AG09309 (cell line): ENCODE results near the gene PCED1B.
"Not testable (repeated sequence)": the region's sequence is repeated elsewhere in the genome, so short reads cannot be mapped to it uniquely, and the experiment has no call there.

Experiments used
- DNase-seq: peaks from one replicate; pipeline ENCODE4 v3.0.0-alpha.2; 2010; ENCODE audit warnings: low read depth
- H3K4me3 ChIP-seq: 2 replicates; pipeline ENCODE4 v1.5.1; 2011; ENCODE audit warnings: mild to moderate bottlenecking, low read depth, low read length, moderate library complexity; ENCODE audit not compliant: control insufficient read depth
- TF ChIP-seq, protein P1 (sequence below): IDR thresholded peaks from 2 replicates; pipeline ENCODE4 v1.5.1; 2011; ENCODE audit warnings: mild to moderate bottlenecking, low read depth, low read length, inconsistent platforms; ENCODE audit not compliant: insufficient read depth, control insufficient read depth; ENCODE audit errors: missing control alignments

Gene PCED1B

DNA sequence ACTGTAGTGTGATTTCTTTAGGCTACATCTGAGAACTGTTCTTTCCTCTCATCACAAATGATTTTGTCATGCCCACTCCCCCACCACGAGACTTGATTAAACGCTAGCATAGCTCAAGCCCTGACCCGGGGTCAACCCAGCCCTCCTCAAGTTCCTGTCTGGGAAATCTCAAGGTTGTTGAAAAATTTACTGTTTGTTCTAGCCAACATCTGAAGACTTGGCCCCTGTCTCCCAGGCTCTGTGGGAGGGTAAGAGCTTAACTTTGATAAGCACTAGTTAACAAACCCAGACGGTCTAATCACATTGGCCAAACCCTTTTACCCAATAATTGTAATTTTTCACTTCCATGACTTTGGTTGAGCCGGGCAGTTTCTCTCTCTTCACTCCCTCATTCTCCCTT lies 86.5 kb downstream of the PCED1B start:
- no peak overlapping the region for H3K4me3 ChIP-seq
- TF ChIP-seq, protein P1, sequence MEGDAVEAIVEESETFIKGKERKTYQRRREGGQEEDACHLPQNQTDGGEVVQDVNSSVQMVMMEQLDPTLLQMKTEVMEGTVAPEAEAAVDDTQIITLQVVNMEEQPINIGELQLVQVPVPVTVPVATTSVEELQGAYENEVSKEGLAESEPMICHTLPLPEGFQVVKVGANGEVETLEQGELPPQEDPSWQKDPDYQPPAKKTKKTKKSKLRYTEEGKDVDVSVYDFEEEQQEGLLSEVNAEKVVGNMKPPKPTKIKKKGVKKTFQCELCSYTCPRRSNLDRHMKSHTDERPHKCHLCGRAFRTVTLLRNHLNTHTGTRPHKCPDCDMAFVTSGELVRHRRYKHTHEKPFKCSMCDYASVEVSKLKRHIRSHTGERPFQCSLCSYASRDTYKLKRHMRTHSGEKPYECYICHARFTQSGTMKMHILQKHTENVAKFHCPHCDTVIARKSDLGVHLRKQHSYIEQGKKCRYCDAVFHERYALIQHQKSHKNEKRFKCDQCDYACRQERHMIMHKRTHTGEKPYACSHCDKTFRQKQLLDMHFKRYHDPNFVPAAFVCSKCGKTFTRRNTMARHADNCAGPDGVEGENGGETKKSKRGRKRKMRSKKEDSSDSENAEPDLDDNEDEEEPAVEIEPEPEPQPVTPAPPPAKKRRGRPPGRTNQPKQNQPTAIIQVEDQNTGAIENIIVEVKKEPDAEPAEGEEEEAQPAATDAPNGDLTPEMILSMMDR = no peak
- DNase-seq = no peak

DNA sequence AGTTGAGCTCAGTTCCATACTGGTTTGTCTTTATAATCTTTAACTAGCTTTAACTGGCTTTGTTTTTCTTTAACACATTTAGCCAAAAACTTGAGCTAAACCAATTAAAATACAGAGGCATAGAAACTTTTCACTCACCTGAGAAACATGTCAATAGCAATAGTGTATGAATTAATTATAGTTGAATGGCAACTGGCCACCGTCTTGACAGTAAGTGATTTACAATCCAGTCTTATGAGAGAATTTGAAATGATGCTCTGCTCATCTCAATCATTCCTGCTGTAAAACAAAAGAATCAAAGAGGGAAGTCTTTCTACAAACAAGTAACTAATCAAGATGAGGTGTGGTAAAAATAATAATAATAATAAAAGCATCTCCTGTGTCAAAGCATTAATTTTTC lies 86.9 kb downstream of the PCED1B start:
- TF ChIP-seq, protein P1 = no peak
- DNase-seq = no peak
- H3K4me3 ChIP-seq = no peak overlapping the region

DNA sequence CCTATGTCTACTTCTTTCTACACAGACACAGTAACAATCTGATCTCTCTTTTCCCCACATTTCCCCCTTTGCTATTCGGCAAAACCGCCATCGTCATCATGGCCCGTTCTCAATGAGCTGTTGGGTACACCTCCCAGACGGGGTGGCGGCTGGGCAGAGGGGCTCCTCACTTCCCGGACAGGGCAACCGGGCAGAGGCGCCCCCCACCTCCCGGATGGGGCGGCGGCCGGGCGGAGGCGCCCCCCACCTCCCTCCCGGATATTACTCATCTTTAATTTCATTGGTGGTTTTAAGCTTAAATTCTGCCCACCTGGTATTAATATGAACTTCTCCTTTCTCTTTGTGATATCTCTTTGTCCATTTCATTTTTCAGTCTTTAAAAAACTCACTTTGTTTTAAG lies 90.9 kb downstream of the PCED1B start:
- not testable (repeated sequence) for H3K4me3 ChIP-seq, DNase-seq

DNA sequence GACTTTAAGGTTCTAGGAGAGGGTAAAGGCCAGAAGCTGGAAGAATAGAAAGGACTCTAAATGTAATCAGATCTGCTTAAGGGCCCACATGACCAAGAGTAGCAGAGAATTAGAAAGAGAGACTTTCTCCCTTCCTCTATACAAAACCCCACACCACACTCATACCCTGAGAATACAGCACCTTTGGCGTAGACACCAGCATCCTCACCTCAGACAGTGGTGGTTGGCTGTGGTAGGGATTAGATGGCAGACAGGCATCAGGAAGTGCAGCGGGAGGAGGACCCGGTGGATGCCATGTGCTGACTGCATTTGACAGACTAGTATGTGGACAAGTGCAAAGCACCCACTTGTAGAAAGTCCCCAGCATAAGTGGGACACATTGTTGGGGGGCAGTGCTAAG lies 98.6 kb downstream of the PCED1B start:
- TF ChIP-seq, protein P1 = no peak
- no peak overlapping the region for H3K4me3 ChIP-seq
- DNase-seq = no peak

DNA sequence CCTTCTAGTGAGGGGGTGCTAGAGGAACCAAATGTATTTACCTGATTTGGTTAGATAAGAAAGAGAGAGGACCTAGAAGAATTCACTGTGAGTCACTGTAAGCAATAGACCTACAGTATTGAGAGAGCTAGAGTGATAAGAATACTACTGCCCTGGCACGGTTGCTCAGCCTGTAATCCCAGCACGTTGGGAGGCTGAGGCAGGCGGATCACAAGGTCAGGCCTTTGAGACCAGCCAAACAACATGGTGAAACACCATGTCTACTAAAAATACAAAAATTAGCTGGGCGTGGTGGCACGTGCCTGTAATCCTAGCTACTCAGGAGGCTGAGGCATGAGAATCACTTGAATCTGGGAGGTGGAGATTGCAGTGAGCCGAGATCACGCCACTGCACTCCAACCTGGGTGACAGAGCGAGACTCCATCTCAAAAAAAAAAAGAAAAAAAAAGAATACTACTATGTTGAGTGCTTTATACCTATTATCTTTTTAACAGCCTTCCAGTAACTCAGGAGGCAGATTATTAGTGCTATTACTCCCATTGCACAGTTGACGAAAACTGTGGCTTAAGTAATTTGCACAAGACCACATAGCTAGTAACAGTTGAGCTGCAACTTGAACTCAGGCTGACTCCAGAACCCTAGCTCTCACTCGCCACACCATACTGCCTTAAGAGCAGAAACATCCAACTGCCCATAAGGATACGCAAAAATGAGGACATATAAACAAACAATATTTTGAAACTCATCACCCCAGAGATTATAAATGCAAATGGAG lies 102.9 kb downstream of the PCED1B start:
- not testable (repeated sequence) for DNase-seq, H3K4me3 ChIP-seq

DNA sequence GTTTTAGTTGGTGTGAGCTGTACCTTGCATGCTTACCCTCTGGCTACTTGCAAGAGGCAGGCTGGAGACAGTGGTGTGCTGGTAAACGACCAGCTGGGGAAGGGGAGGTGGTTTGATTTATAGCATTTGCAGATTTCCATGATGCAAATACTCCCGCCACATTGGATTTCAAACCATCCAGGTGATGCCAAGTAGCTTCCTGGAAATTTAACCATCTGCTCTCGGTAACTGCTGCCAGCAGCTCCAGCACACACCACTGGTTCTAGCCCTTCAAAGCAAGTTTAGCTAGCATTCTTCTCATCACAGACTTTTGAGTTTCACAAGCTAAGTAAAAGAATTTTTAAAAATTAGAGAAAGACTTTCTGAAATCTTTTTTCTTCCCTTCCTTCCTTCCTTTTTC lies 104.8 kb downstream of the PCED1B start:
- no peak overlapping the region for H3K4me3 ChIP-seq
- TF ChIP-seq, protein P1 = no peak
- DNase-seq = no peak

DNA sequence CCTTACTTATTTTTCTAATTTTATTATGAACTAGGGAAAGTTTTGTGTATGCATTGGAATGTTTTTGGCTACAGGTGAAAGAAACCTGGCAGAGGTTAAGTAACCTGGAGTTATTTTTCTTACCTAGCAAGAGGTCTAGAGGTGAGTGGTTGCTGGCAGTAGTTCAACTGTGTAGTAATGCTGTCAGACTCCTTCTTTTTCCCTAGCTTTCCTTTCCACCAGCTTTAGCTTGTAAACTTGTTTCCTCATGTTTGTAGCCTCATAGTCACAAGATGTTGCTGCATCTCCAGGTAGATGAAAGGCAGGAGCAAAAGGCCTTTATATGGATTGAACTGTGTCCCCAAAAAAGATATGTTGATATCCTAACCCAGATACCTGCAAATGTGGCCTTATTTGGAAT lies 105.4 kb downstream of the PCED1B start:
- TF ChIP-seq, protein P1 = no peak
- no peak for DNase-seq
- no peak overlapping the region for H3K4me3 ChIP-seq

DNA sequence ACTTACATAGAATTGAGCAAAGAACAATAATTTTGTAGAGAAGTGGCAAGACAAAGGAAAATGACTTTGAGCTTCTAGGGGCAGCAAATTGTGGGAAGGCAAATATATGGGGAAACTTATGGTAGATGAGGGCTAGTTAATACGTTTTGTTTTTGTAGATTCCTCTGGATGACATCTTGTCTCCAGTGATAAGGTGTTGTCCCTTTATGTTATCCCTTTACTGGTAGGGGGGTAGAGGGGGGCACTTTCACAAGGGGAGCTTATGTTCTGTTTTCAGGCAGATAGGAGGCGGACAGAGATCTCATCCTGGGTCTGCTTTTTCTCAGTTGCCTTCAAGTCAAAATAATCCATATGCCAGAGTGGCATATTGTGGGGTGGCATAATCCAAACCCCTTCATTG lies 106.8 kb downstream of the PCED1B start:
- no peak for DNase-seq
- TF ChIP-seq, protein P1 = no peak

More for the DNA sequence above, 106.8 kb downstream of the PCED1B start:
- H3K4me3 ChIP-seq = no peak overlapping the region
